ENCODE results near the gene KRT31. TPM values are rescaled to one million over a fixed set of nuclear protein-coding genes. Genes with fewer than 3 reads are reported as not detected.

Gene KRT31
- total and polyA plus RNA-seq, 12 donors = 0.01 TPM; not detected in 11

DNA sequence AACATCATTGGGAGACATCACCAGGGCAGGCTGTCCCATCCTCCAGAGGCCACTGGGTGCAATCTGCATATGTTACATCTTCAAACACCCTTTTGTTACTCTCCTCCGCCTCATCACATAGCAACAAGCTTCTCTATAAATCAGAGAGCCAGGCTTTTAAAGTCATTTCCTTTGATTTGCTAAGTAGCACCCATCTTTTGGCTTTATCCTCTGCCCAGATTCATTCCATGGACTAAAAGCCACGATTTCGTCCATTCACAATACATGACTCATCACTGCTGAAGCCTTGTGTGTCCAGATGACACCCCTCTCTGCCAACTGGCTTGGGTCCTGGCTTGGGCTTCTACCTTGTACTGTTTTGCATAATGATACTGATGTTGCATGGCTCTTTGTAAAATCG lies 45.3 kb upstream of the KRT31 start:
- intact Hi-C loops (cut with DNase I) = no loop called here

GRCh38 chr17:41440531-41441033 lies 43.2 kb upstream of the KRT31 start, which contains the start of gene KRT38:
Gene KRT38, minus strand, starts transcription at chr17:41440983. Its CDS starts 62 bp downstream, at chr17:41440921.
- no peaks in the 10 kb centered on the region for H3K4me1 ChIP-seq
- no peak for TF ChIP-seq CTCF (IDR thresholded peaks at IDR 0.05)
- intact Hi-C loops (cut with DNase I) = no loop called here

More for the DNA sequence above, 45.3 kb upstream of the KRT31 start:
- ATAC-seq = no peak
- WGBS, 2 donors = 74 to 84% methylated on average over 4 of the region's 4 CpGs
- H3K27me3 ChIP-seq = peaks cover 0 to 73% (median 40%) of the 10 kb centered on the region in 7 donors
- H3K4me1 ChIP-seq = no peaks in the 10 kb centered on the region
- H3K36me3 ChIP-seq = no peaks in the 10 kb centered on the region
- no peak for TF ChIP-seq CTCF (IDR thresholded peaks at IDR 0.05)
- DNase-seq = no peak
- H3K9me3 ChIP-seq = peaks cover 0 to 9% (median 0%) of the 10 kb centered on the region in 11 donors
- H3K27ac ChIP-seq = no peak overlapping the region
- H3K4me3 ChIP-seq = no peak overlapping the region

GRCh38 chr17:41439375-41439774 lies 42.0 kb upstream of the KRT31 start:
- Histone ChIP-seq H3K27ac (no peak overlapping the region), H3K4me3 (no peak overlapping the region), H3K9me3 (peaks cover 0 to 2% (median 0%) of the 10 kb centered on the region in 11 donors), H3K4me1 (peaks cover 0 to 8% (median 0%) of the 10 kb centered on the region in 9 donors), H3K36me3 (no peaks in the 10 kb centered on the region), H3K27me3 (peaks cover 0 to 53% (median 24%) of the 10 kb centered on the region in 7 donors)
- no peak for TF ChIP-seq CTCF (IDR thresholded peaks at IDR 0.05)
- ATAC-seq (no peak), DNase-seq (no peak)
- intact Hi-C loops (cut with DNase I) = no loop called here
- 62 to 67% methylated on average over 5 of the region's 5 CpGs for WGBS, 2 donors

More at GRCh38 chr17:41440531-41441033, 43.2 kb upstream of the KRT31 start, which contains the start of gene KRT38:
- no peak within 1 kb of the TSS for H3K4me3 ChIP-seq
- no peaks in the 10 kb centered on the region for H3K36me3 ChIP-seq
- H3K27me3 ChIP-seq = peaks cover 0 to 64% (median 35%) of the 10 kb centered on the region in 7 donors
- peaks cover 0 to 9% (median 0%) of the 10 kb centered on the region in 11 donors for H3K9me3 ChIP-seq
- no peak within 1 kb of the TSS for H3K27ac ChIP-seq
- whole genome bisulfite sequencing, 2 donors = 92 to 93% methylated on average over 10 of the region's 10 CpGs
- ATAC-seq (no peak), DNase-seq (no peak)

DNA sequence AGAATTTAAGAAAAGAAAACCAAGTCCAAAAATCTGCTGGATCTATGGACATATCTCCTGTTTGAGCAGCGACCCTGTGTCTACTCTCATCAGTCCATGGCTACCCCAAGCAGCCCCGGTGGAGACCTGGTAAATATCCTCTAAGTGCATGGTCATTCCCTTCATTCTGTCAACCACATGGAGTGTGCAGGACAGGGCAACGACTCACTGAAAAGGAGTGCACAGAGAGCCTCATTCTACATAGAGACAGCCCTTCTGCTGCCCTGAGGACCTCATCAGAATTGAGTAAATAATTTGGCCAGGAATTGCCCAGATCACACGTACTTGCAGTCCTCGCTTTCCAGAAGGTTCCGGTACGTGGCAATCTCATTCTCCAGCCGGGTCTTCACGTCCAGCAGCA lies 40.4 kb upstream of the KRT31 start:
- H3K9me3 ChIP-seq = no peaks in the 10 kb centered on the region
- WGBS, 2 donors = 76 to 84% methylated on average over 9 of the region's 9 CpGs
- intact Hi-C loops (cut with DNase I) = no loop called here
- no peak for TF ChIP-seq CTCF (IDR thresholded peaks at IDR 0.05)
- H3K4me1 ChIP-seq = peaks cover 0 to 16% (median 0%) of the 10 kb centered on the region in 9 donors
- peaks cover 0 to 41% (median 21%) of the 10 kb centered on the region in 7 donors for H3K27me3 ChIP-seq
- no peaks in the 10 kb centered on the region for H3K36me3 ChIP-seq
- H3K27ac ChIP-seq = no peak overlapping the region
- ATAC-seq = no peak
- no peak overlapping the region for H3K4me3 ChIP-seq
- DNase-seq = no peak

Measured in heart right ventricle (tissue), 16 donors.